Endometrial microvascular endothelial cells (primary cell): ENCODE measurements around the gene PHLDB2. TPM values are rescaled to one million over a fixed set of nuclear protein-coding genes. Genes with fewer than 3 reads are reported as not detected.

ENCODE experiments used
- in situ Hi-C: cut with HindIII; loops from 2 replicates; pipeline ENCODE4 v1.10.0; 2017; ENCODE audit warnings: low sequenced_read_pairs, low pct_unique_long_range_greater_than_20kb; ENCODE audit errors: inconsistent ontology term
- total RNA-seq: library from RNA; depleted of rRNA; stranded (reverse); fragments of >200 nt; gene quantifications from one replicate; pipeline ENCODE4 v1.2.3, GENCODE V29; 2015; ENCODE audit errors: inconsistent ontology term

PHLDB2 gene
- total RNA-seq, 1 donor from 2014 or later = 82.3 TPM

GRCh38 chr3:112001526-112001925 is 142.5 kb downstream of the PHLDB2 start:
- in situ Hi-C loops = no loop called here

GRCh38 chr3:112002096-112002971 is 143.3 kb downstream of the PHLDB2 start:
- in situ Hi-C loops = no loop called here

GRCh38 chr3:112003321-112004080 is 144.4 kb downstream of the PHLDB2 start:
- in situ Hi-C loops = no loop called here

DNA sequence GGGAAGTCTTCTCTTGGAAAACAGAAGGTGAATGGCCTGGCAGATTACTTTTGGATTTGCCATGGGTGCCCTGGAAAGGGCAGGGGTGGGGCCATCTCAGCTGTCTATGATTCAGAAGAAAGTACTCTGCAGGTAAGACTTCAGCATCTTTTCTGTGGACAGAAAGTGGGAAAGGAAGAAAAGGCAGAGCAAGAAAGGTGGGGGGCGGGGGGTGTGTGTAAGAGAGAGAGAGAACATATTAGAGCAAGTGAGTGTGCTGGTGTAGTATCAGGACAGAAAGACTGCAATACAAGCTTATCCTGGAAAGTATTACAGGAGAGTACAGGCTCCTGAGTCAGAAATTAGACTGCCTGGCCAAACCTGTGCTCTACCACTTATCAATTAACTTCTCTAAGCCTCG is 145.1 kb downstream of the PHLDB2 start:
- in situ Hi-C loops = no loop called here

GRCh38 chr3:112004669-112005068 is 145.6 kb downstream of the PHLDB2 start:
- in situ Hi-C loops = no loop called here

GRCh38 chr3:112005091-112005672 is 146.1 kb downstream of the PHLDB2 start:
- in situ Hi-C loops = no loop called here

DNA sequence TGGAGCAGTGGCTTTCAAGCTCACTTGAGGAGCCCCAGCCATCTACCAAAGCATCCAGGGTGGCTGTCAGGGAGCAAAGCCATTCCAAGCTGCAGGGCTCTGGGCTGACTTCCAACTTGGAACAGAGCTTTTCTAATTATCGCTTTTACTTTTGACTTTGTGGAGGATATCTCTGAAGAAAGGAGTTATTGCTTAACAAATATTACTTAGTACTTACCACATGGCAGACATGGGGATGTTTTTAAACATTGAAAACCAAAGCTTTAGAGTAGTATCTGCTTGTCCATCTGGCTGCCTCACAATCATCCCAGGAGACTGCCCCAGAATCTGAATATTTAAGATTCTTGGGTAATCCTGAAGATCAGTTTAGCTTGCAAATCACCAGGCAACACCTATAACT is 148.6 kb downstream of the PHLDB2 start:
- in situ Hi-C loops = no loop called here

DNA sequence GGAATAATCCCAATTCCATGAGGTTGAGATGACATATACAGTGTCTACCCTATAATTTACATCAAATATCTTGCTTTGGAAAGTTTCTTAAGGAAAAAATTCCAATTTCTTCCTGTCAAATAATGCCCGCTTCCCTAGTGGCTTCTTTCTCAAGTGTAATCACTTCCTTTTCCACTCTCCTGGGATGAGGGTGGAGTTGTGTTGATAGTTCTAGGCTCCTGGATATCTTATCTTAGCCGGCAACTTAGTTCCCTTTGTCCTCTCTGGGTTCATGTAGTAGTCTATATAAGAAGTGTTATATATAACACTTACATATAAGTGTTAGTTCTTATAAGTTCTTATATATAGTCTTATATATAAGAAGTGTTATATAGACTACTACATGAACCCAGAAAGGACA is 150.6 kb downstream of the PHLDB2 start:
- in situ Hi-C loops = no loop called here

DNA sequence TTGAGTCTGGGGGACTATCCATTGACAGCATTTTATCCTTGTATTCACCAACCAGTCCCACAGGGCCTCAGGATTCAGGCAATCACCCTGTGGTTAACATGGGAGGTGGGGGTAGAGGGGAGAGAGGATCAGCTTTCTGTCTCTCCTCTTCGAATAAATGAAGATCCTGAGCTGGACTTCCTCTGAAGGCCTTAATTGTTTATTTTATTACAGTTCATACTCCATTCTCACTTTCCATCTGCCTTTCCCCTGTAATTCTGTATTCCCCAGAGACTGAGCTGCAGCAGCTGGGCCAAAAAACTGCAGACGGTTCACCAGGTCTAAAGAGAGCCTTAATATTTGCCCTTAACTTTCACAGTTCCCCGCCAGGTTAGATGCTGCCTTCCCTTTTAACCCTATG is 151.6 kb downstream of the PHLDB2 start:
- in situ Hi-C loops = no loop called here

DNA sequence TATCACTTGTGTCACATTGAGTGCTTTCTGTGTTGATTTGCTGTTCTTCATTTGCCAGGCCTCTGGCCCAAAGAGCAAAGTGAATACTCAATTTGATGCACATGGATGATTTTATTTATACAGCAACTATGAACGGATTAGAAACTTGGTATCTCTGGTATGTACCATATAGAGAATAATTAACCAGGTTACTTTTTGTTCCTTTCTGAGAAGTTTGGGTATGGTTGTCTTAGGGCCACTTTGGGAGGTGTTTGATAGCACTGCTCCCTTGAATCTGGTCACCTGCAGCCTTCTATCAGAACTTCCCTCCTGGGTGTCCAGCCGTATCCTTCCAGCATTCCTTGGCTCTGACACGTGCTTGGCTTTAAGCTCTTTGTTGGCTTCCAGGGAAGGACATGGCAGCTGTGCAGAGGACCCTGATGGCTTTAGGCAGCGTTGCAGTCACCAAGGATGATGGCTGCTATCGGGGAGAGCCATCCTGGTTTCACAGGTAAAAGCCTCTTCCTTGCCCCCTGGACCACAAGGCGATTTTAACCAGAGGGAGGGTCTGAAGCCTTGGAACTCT is 152.4 kb downstream of the PHLDB2 start:
- in situ Hi-C loops = no loop called here

GRCh38 chr3:112012205-112012992 is 153.3 kb downstream of the PHLDB2 start:
- in situ Hi-C loops = no loop called here

- in situ Hi-C loops = no loop called here
These were observed 154.2 kb downstream of the PHLDB2 start for GRCh38 chr3:112013058-112013783.

- in situ Hi-C loops = no loop called here
These were observed 154.7 kb downstream of the PHLDB2 start for GRCh38 chr3:112013784-112014143.

DNA sequence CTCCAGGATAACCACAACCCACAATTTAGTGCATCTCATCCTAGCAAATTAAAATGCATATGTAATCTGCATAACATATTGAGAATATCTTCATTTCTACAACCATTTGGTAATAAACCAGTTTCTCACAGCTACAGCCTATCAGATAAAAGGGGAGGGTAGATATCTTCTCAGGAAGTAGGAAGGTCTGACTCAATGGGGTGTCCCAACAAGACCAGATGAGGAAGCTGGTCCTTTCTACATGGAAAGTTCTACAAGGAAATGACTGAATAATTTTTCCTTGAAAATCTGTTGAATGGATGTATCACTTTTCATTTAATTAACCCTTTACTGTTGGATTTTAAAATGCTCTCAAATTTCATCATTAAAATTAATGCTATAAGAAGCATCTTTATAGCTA is 158.0 kb downstream of the PHLDB2 start:
- in situ Hi-C loops = no loop called here

DNA sequence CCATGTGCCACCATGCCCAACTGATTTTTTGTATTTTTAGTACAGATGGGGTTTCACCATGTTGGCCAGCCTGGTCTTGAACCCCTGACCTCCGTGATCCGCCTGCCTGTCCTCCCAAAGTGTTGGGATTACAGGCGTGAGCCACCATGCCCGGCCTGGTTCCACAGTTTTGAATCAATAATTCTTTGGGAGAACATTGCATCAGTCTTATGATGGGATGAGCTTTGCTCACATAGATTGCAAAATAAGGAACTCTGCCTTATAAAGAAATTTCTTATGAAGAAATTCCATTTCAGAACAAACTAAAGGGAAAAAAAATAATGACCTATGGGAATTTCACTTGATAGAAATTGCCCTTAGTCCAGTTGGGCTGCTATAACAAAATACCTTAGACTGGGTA is 159.6 kb downstream of the PHLDB2 start:
- in situ Hi-C loops = no loop called here

- in situ Hi-C loops = no loop called here
These were observed 160.7 kb downstream of the PHLDB2 start for GRCh38 chr3:112019716-112020115.

DNA sequence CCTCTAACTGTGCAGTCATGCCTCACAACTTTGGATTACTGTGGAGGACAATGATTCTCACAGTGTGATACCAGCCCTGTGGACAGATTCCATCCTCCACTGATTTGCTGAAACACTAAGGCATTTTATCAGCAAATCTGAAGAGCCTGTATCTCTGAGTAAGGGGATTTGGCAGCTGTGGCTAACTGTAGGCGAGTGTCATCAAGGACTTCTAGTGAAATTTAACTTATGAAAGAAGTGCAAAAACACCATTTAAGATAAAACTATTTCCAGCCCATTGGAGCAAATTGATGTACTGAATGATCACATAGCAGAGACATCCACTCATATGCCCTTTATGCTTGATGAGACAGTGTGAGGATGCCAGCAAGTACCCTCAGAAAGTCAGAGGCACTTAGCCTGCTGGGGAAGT is 161.6 kb downstream of the PHLDB2 start:
- in situ Hi-C loops = no loop called here
